Heart right ventricle (tissue), 16 donors: ENCODE measurements around the gene SRPK1. TPM values are rescaled to one million over a fixed set of nuclear protein-coding genes. Genes with fewer than 3 reads are reported as not detected.
"Not testable (repeated sequence)": the region's sequence is repeated elsewhere in the genome, so short reads cannot be mapped to it uniquely, and the experiment has no call there.

Source experiments
- ATAC-seq, 8 donors: fragments of 200-7000 bp; cut with Tn5 transposase; one replicate each; pipeline ENCODE4 v1.9.1; 2020; ENCODE audit warnings: mild to moderate bottlenecking in 8 of 8, moderate library complexity in 8 of 8, moderate number of reproducible peaks in 1 of 8
- DNase-seq, 2 donors: peaks; one replicate each; pipeline ENCODE4 v3.0.0-alpha.2; 2020
- H3K27ac ChIP-seq, 10 donors: fragments of 200-600 bp; sonication (generic) in 2 of 10; one replicate each; pipeline versions ENCODE4 v1.5.0 to v1.8.0; 2020 to 2022; ENCODE audit warnings: mild to moderate bottlenecking in 3 of 10
- H3K27me3 ChIP-seq, 7 donors: fragments of 200-600 bp; one replicate each; pipeline ENCODE4 v1.8.0; 2021 to 2022; ENCODE audit warnings: mild to moderate bottlenecking in 2 of 7
- H3K36me3 ChIP-seq, 9 donors: fragments of 200-600 bp; sonication (generic) in 1 of 9; one replicate each; pipeline versions ENCODE4 v1.5.0 to v1.8.0; 2020 to 2022; ENCODE audit warnings: mild to moderate bottlenecking in 2 of 9
- H3K4me1 ChIP-seq, 9 donors: fragments of 200-600 bp; sonication (generic) in 1 of 9; one replicate each; pipeline versions ENCODE4 v1.5.0 to v1.8.0; 2020 to 2022; ENCODE audit warnings: mild to moderate bottlenecking in 4 of 9
- H3K4me3 ChIP-seq, 10 donors: fragments of 200-600 bp; sonication (generic) in 2 of 10; one replicate each; pipeline versions ENCODE4 v1.5.0 to v1.8.0; 2020 to 2022; ENCODE audit warnings: mild to moderate bottlenecking in 7 of 10, moderate library complexity in 2 of 10
- H3K9me3 ChIP-seq, 11 donors: fragments of 200-600 bp in 10 of 11; sonication (generic) in 2 of 11; one replicate each; pipeline versions ENCODE4 v1.5.0 to v1.8.0; 2013 to 2022; ENCODE audit warnings: mild to moderate bottlenecking in 2 of 11, control low read depth in 1 of 11, moderate library complexity in 1 of 11
- WGBS, 2 donors: extraction: QIAGEN DNeasy Blood & Tissue Kit; methylation state at CpG; one replicate each; pipeline ENCODE4 v1.1.7; 2013; ENCODE audit warnings: inconsistent platforms in 1 of 2; 5-methylcytosine and 5-hydroxymethylcytosine counted together
- intact Hi-C, 10 donors: fragments of 100-400 bp; cut with DNase I; formaldehyde crosslinking; loops; one replicate each; pipeline versions ENCODE4 v1.11.1 to v1.14.2; 2022
- polyA plus RNA-seq, 2 donors: library from polyadenylated mRNA; stranded (reverse); fragments of 200-250 nt; gene quantifications; one replicate each; pipeline ENCODE4 v1.2.3, GENCODE V29; 2013
- total RNA-seq, 10 donors: library from RNA; stranded (reverse); fragmentation: NEBNext Ultra II Directional in 3 of 10; extraction: Animal tissue kit (Norgen Biotek cat#: 25700) in 3 of 10; gene quantifications; one replicate each; pipeline versions ENCODE4 v1.2.1 to v1.2.4, GENCODE V29; 2021 to 2023
- TF ChIP-seq, protein P1 (sequence below), 9 donors: fragments of 200-600 bp; sonication (generic) in 2 of 9; IDR thresholded peaks; one replicate each; pipeline versions ENCODE4 v1.5.0 to v1.8.0; 2021 to 2022; ENCODE audit warnings: antibody characterized with exemption in 9 of 9, mild to moderate bottlenecking in 5 of 9, moderate library complexity in 1 of 9
- donor health status: Arrhythmogenic right ventricular cardiomyopathy.
- donor health status: ischemic (EF 13 %, LVEDD 7.1; RV severe dilation, severe dysfunction).
- donor health status: healthy with polysubstance abuse.
- donor health status: DM: no; HTN: yes; CAD: no.
- donor health status: DM: no; HTN: no; CAD: no.
- donor health status: ischemic (EF 25% LVEDD 6.9; RV normal size, moderate dysfunction).
- donor health status: ischemic (EF 25% LVEDD 5.7; RV mildly dilated, moderate dysfunction).
- donor health status: healthy.
- donor health status: DM: yes; HTN: yes; CAD: no.
- donor health status: Ischemic cardiomyopathy.
- donor health status: ischemic (EF 35%, LVEDD 5.7; RV mildly dilated, moderate dysfunction).
- donor health status: nonischemic (EF 11% LVEDD 7.7; RV severe dilation, severe dysfunction).
- donor health status: DM: yes; HTN: yes; CAD: no.
- donor health status: PGD.
- donor health status: ischemic (EF 29% LVEDD 5.4; RV normal size, mild dysfunction).
- donor health status: nonischemic (EF 23%, LVEDD 6.1; RV moderate dilation, normal function).

The SRPK1 gene
- total and polyA plus RNA-seq, 12 donors, result 6.0 to 25.6 (median 17.4) TPM

DNA sequence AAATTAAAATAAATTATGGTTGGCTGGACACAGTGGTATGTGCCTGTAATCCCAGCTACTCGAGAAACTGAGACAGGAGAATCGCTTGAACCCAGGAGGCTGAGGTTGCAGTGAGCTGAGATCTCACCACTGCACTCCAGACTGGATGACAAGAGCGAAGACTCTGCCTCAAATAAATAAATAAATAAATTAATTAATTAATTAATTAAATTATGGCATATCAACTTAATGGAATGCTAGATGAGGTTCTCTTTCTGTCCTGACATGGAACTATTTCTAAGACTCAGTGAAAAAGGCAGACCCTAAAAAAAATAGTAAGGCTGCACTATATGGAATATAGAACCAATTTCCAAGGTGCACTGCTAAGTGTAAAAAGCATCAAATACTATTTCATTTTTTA, 4.8 kb downstream of the SRPK1 start:
- peaks cover 0 to 46% (median 0%) of the 10 kb centered on the region in 9 donors for H3K36me3 ChIP-seq
- H3K27me3 ChIP-seq, result no peaks in the 10 kb centered on the region
- DNase-seq (no peak), ATAC-seq (no peak)
- intact Hi-C loops, result no loop called here
- H3K4me3 ChIP-seq, result no peak overlapping the region
- H3K27ac ChIP-seq, result no peak overlapping the region
- 95 to 97% methylated on average over 3 of the region's 3 CpGs for WGBS, 2 donors
- TF ChIP-seq, protein P1, sequence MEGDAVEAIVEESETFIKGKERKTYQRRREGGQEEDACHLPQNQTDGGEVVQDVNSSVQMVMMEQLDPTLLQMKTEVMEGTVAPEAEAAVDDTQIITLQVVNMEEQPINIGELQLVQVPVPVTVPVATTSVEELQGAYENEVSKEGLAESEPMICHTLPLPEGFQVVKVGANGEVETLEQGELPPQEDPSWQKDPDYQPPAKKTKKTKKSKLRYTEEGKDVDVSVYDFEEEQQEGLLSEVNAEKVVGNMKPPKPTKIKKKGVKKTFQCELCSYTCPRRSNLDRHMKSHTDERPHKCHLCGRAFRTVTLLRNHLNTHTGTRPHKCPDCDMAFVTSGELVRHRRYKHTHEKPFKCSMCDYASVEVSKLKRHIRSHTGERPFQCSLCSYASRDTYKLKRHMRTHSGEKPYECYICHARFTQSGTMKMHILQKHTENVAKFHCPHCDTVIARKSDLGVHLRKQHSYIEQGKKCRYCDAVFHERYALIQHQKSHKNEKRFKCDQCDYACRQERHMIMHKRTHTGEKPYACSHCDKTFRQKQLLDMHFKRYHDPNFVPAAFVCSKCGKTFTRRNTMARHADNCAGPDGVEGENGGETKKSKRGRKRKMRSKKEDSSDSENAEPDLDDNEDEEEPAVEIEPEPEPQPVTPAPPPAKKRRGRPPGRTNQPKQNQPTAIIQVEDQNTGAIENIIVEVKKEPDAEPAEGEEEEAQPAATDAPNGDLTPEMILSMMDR (IDR thresholded peaks at IDR 0.05), result no peak
- H3K9me3 ChIP-seq, result peaks cover 0 to 3% (median 0%) of the 10 kb centered on the region in 11 donors
- H3K4me1 ChIP-seq, result peaks cover 0 to 29% (median 20%) of the 10 kb centered on the region in 9 donors

DNA sequence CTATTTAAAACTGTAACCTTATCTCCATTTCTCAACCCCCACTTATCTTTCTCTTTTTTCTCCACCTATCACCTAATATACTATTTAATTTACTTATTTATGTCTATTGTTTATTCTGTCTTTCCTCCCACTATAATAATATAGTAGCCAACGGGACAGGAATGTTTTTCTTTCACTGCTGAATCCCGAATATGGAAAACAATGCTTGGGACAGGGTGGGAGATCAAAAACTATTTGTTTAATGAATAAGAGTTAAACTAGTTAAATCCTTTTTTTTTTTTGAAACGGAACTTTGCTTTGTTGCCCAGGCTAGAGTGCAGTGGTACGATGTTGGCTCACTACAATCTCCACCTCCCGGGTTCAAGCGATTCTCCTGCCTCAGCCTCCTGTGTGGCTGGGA, 6.4 kb downstream of the SRPK1 start:
- Histone ChIP-seq H3K4me1 (peaks cover 0 to 24% (median 13%) of the 10 kb centered on the region in 9 donors), H3K9me3 (peaks cover 0 to 15% (median 6%) of the 10 kb centered on the region in 11 donors), H3K27ac (no peak overlapping the region), H3K4me3 (no peak overlapping the region), H3K27me3 (no peaks in the 10 kb centered on the region), H3K36me3 (peaks cover 0 to 59% (median 0%) of the 10 kb centered on the region in 9 donors)
- WGBS, 2 donors, result 91 to 94% methylated on average over 6 of the region's 6 CpGs
- intact Hi-C loops, result no loop called here
- ATAC-seq, result no peak
- no peak for DNase-seq
- TF ChIP-seq, protein P1 (IDR thresholded peaks at IDR 0.05), result no peak

DNA sequence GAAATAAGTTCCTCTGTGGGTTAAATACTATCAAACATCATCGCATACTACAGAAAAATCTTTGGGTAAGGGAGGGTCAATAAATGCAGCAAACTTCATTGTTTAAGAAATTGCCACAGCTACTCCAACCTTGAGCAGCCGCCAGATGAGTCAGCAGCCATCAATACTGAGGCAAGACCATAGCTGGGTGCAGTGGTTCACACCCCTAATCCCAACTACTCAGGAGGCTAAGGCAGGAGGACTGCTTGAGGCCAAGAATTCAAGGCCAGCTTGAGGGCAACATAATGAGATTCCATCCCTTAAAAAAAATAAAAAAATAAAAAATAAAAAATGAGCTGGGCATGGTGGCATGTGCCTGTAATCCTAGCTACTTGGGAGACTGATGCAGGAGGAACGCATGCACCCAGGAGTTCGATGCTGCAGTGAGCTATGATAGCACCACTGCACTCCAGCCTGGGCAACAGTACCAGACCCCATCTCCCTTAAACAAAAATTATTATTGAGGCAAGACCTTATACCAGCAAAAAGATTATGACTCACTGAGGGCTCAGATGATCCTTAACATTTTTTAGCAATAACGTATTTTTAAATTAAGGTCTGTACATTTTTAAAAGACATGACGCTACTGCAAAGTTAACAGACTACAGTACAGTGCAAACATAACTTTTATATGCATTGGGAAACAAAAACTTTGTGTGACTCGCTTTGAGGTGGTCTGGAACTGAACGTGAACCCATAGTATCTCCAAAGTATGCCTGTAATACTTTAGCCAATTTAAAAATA, 8.8 kb downstream of the SRPK1 start:
- intact Hi-C loops, result no loop called here
- Histone ChIP-seq H3K9me3 (peaks cover 0 to 25% (median 6%) of the 10 kb centered on the region in 11 donors), H3K4me1 (no peaks in the 10 kb centered on the region), H3K27ac (no peak overlapping the region), H3K27me3 (no peaks in the 10 kb centered on the region), H3K36me3 (peaks cover 0 to 69% (median 0%) of the 10 kb centered on the region in 9 donors), H3K4me3 (no peak overlapping the region)
- TF ChIP-seq, protein P1 (IDR thresholded peaks at IDR 0.05), result no peak
- DNase-seq (no peak), ATAC-seq (no peak)
- 96 to 97% methylated on average over 8 of the region's 8 CpGs for WGBS, 2 donors

DNA sequence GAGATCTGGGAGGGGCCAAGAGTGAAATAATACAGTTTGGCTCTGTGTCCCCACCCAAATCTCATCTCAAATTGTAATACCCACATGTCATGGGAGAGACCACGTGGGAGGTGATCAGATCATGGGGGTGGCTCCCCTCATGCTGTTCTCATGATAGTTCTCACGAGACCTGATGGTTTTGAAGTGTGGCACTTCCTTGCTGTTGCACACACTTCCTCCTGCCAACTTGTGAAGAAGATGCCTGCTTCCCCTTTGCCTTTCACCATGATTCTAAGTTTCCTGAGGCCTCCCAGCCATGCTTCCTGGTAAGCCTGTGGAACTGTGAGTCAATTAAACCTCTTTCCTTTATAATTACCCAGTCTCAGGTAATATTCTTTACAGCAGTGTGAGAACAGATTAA, 11.3 kb downstream of the SRPK1 start:
- H3K4me3 ChIP-seq, ATAC-seq, H3K27me3 ChIP-seq, DNase-seq, H3K27ac ChIP-seq, H3K4me1 ChIP-seq, intact Hi-C loops: not testable (repeated sequence)
- H3K9me3 ChIP-seq, result peaks cover 0 to 25% (median 6%) of the 10 kb centered on the region in 11 donors
- WGBS, 2 donors, result 93 to 94% methylated on average over 2 of the region's 2 CpGs
- peaks cover 0 to 57% (median 0%) of the 10 kb centered on the region in 9 donors for H3K36me3 ChIP-seq

DNA sequence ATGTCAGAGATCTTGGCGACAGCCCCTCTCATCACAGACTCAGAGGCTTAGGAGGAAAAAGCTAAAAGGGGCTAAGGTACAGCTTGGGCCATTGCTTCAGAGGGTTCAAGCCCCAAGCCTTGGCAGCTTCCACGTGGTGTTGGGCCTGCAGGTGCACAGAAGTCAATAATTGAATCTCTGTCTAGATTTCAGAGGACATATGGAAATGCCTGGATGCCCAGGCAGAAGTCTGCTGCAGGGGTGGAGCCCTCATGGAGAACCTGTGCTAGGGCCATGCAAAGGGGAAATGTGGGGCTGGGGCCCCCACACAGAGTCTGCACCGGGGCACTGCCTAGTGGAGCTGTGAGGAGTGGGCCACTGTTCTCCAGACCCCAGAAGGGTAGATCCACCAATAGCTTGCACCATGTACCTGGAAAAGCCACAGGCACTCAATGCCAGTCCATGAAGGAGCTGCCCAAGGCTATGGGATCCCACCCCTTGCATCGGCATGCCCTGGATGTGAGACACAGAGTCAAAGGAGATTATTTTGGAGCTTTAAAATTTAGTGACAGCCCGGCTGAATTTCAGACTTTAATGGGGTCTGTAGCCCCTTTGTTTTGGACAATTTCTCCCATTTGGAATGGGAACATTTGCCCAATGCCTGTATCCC, 12.0 kb downstream of the SRPK1 start:
- ATAC-seq, intact Hi-C loops, H3K4me1 ChIP-seq, H3K27me3 ChIP-seq, H3K4me3 ChIP-seq, DNase-seq, H3K27ac ChIP-seq: not testable (repeated sequence)
- Histone ChIP-seq H3K36me3 (peaks cover 0 to 57% (median 0%) of the 10 kb centered on the region in 9 donors), H3K9me3 (peaks cover 0 to 25% (median 6%) of the 10 kb centered on the region in 11 donors)
- WGBS, 2 donors, result 96 to 98% methylated on average over 5 of the region's 5 CpGs
